Uterus (tissue), 4 donors: ENCODE data around the gene RIPK1. TPM values are rescaled to one million over a fixed set of nuclear protein-coding genes. Genes with fewer than 3 reads are reported as not detected.
"Not testable (repeated sequence)": the region's sequence is repeated elsewhere in the genome, so short reads cannot be mapped to it uniquely, and the experiment has no call there.

Experiments
- DNase-seq, 2 donors: peaks; one replicate each; pipeline ENCODE4 v3.0.0-alpha.2; 2019 to 2020
- H3K27ac ChIP-seq, 2 donors: fragments of 200-600 bp; sonication (generic); 1 replicate in 1 of 2; 2 replicates in 1 of 2; pipeline ENCODE4 v1.5.1; 2016 to 2018
- H3K27me3 ChIP-seq, 2 donors: fragments of 200-600 bp; sonication (generic); one replicate each; pipeline ENCODE4 v1.5.1; 2018 to 2019; ENCODE audit warnings: control low read depth in 1 of 2
- H3K36me3 ChIP-seq, 2 donors: fragments of 200-600 bp; sonication (generic); one replicate each; pipeline ENCODE4 v1.5.1; 2019; ENCODE audit warnings: control low read depth in 1 of 2
- H3K4me1 ChIP-seq, 2 donors: fragments of 200-600 bp; sonication (generic); one replicate each; pipeline ENCODE4 v1.5.1; 2018 to 2019; ENCODE audit warnings: control low read depth in 1 of 2
- H3K4me3 ChIP-seq, 2 donors: fragments of 200-600 bp; sonication (generic); 1 replicate in 1 of 2; 2 replicates in 1 of 2; pipeline ENCODE4 v1.5.1; 2018 to 2019; ENCODE audit warnings: mild to moderate bottlenecking in 1 of 2
- H3K9me3 ChIP-seq, 2 donors: fragments of 200-600 bp; sonication (generic); one replicate each; pipeline ENCODE4 v1.5.1; 2019; ENCODE audit warnings: control low read depth in 1 of 2
- POLR2A ChIP-seq, 2 donors: fragments of 450-650 bp; IDR thresholded peaks; one replicate each; pipeline ENCODE4 v1.6.1; 2016; ENCODE audit warnings: antibody characterized with exemption in 2 of 2, mild to moderate bottlenecking in 1 of 2, moderate library complexity in 1 of 2
- intact Hi-C: fragments of 100-400 bp; cut with DNase I; formaldehyde crosslinking; loops from one replicate; pipeline ENCODE4 v1.15.1; 2023; ENCODE audit warnings: low total_unique reads
- total RNA-seq, 4 donors: library from RNA; depleted of rRNA in 3 of 4; stranded (reverse); fragments of >200 nt in 3 of 4; gene quantifications; one replicate each; pipeline versions ENCODE4 v1.1.0 to v1.2.4, GENCODE V29; 2014 to 2023
- TF ChIP-seq, protein P1 (sequence below), 4 experiments: fragments of 200-600 bp in 2 of 4; fragments of 450-650 bp in 2 of 4; sonication (generic) in 2 of 4; IDR thresholded peaks; one replicate each; pipeline ENCODE4 v1.5.1; 2016 to 2019; ENCODE audit warnings: antibody characterized with exemption in 4 of 4, mild to moderate bottlenecking in 2 of 4, moderate library complexity in 1 of 4
- donor health status: DM: yes; HTN: yes; CAD: no.

Gene RIPK1
- total RNA-seq, 4 donors from 2014 or later: 11.5 to 35.0 (median 30.1) TPM

- Histone ChIP-seq H3K27ac (peak overlapping the region; percentile 81 to 89), H3K4me1 (no peaks in the 10 kb centered on the region), H3K27me3 (no peaks in the 10 kb centered on the region), H3K4me3 (peak overlapping the region; percentile 32 to 47), H3K36me3 (no peaks in the 10 kb centered on the region), H3K9me3 (no peaks in the 10 kb centered on the region)
- intact Hi-C loops: no loop called here
- peak; percentile 33 to 63 for TF ChIP-seq POLR2A (IDR thresholded peaks at IDR 0.05)
- TF ChIP-seq, protein P1, sequence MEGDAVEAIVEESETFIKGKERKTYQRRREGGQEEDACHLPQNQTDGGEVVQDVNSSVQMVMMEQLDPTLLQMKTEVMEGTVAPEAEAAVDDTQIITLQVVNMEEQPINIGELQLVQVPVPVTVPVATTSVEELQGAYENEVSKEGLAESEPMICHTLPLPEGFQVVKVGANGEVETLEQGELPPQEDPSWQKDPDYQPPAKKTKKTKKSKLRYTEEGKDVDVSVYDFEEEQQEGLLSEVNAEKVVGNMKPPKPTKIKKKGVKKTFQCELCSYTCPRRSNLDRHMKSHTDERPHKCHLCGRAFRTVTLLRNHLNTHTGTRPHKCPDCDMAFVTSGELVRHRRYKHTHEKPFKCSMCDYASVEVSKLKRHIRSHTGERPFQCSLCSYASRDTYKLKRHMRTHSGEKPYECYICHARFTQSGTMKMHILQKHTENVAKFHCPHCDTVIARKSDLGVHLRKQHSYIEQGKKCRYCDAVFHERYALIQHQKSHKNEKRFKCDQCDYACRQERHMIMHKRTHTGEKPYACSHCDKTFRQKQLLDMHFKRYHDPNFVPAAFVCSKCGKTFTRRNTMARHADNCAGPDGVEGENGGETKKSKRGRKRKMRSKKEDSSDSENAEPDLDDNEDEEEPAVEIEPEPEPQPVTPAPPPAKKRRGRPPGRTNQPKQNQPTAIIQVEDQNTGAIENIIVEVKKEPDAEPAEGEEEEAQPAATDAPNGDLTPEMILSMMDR (IDR thresholded peaks at IDR 0.05): no peak
- DNase-seq: peak; percentile 90 to 92
Measured at GRCh38 chr6:3023663-3024483, 44.4 kb upstream of the RIPK1 start.

- no peak overlapping the region for H3K27ac ChIP-seq
- no peaks in the 10 kb centered on the region for H3K4me1 ChIP-seq
- intact Hi-C loops: no loop called here
Measured at GRCh38 chr6:3026791-3027626, 41.3 kb upstream of the RIPK1 start.

DNA sequence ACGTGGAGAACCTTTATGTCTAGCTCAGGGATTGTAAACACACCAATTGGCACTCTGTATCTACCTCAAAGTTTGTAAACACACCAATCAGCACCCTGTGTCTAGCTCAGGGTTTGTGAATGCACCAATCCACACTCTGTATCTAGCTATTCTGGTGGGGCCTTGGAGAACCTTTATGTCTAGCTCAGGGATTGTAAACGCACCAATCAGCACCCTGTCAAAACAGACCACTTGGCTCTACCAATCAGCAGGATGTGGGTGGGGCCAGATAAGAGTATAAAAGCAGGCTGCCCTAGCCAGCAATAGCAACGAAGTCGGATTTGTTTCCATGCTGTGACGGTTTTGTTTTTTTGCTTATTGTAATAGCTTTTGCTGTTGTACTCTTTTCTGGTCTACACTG lies 40.1 kb upstream of the RIPK1 start:
- intact Hi-C loops, DNase-seq, H3K4me3 ChIP-seq, H3K27me3 ChIP-seq, H3K4me1 ChIP-seq, H3K36me3 ChIP-seq, H3K9me3 ChIP-seq, H3K27ac ChIP-seq: not testable (repeated sequence)

More at GRCh38 chr6:3026791-3027626, 41.3 kb upstream of the RIPK1 start:
- H3K9me3 ChIP-seq: no peaks in the 10 kb centered on the region
- H3K4me3 ChIP-seq: no peak overlapping the region
- no peak for TF ChIP-seq POLR2A (IDR thresholded peaks at IDR 0.05)
- TF ChIP-seq, protein P1 (IDR thresholded peaks at IDR 0.05): no peak
- no peak for DNase-seq
- H3K27me3 ChIP-seq: no peaks in the 10 kb centered on the region
- H3K36me3 ChIP-seq: no peaks in the 10 kb centered on the region

DNA sequence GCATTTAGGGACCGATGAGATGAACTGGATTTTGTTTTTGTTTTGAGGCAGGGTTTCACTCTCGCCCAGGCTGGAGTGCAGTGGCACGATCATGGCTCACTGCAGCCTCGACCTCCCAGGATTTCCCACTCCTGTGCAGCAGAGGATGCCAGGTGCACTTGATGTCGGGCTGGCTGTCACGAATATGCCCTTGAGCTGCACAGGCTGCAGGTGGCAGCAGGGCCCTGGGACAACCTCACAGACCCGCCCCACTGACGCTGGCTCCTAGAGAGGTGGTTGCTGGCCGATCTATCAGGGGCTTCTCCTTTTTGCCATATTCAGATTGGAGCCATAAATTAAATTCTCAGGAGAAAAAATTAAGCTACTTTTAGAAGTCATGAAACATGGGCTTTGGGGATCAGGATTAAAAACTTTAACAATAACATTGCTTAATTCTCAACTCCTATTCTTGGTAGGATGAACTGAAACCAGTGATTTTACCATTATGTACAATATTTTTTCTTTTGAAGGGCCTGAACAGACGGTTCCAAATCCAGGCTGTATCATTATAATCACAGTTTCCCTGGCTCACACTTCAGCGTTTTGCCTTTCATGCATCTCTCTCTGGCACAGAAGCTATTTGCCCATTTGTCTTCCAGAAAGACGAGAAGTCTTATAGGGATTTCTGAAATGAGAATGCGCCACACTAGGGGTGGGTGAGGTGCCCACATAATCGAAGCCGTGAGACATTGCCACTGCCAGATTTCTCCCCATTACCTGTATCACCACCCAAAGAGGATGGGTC lies 36.2 kb upstream of the RIPK1 start:
- Histone ChIP-seq H3K27ac (no peak overlapping the region), H3K4me1 (no peaks in the 10 kb centered on the region), H3K27me3 (no peaks in the 10 kb centered on the region), H3K36me3 (no peaks in the 10 kb centered on the region), H3K4me3 (no peak overlapping the region), H3K9me3 (no peaks in the 10 kb centered on the region)
- intact Hi-C loops: no loop called here
- no peak for TF ChIP-seq POLR2A (IDR thresholded peaks at IDR 0.05)
- TF ChIP-seq, protein P1 (IDR thresholded peaks at IDR 0.05): no peak
- no peak for DNase-seq

DNA sequence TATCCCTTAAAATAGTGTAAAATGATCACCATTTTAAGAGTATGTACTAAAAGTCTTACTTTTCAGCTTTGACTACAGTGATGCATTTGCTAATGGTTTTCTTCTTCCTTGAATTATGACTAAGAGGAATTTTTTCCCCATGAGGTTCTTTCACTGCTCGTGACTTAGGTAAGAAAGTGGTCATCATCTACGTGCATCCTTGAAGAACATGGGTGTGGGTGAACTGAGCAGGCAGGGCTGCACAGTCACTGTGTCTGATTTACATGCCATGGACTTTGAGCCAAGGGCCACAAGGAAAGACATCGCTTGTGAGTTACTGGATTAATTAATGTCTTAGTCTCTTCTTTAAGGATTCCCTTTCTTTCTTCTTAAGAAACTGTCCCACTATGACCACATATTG lies 35.3 kb upstream of the RIPK1 start:
- no peak for DNase-seq
- no peaks in the 10 kb centered on the region for H3K9me3 ChIP-seq
- intact Hi-C loops: no loop called here
- TF ChIP-seq, protein P1 (IDR thresholded peaks at IDR 0.05): no peak
- no peak for TF ChIP-seq POLR2A (IDR thresholded peaks at IDR 0.05)
- no peaks in the 10 kb centered on the region for H3K27me3 ChIP-seq
- no peak overlapping the region for H3K27ac ChIP-seq
- H3K36me3 ChIP-seq: no peaks in the 10 kb centered on the region
- H3K4me1 ChIP-seq: no peaks in the 10 kb centered on the region
- no peak overlapping the region for H3K4me3 ChIP-seq
